Measurements from ENCODE around the gene LPAR2. TPM values are rescaled to one million over a fixed set of nuclear protein-coding genes. Genes with fewer than 3 reads are reported as not detected.
A peak's percentile ranks its signal among the peaks of the same experiment; 100 is the strongest.

LPAR2 gene
- total RNA-seq, 4 donors from 2014 or later, result 16.5 to 31.6 (median 28.2) TPM

GRCh38 chr19:19632661-19633060 is 4.6 kb upstream of the LPAR2 start:
- H3K4me3 ChIP-seq (ENCODE audit: low read depth, poor library complexity, severe bottlenecking), result no peak overlapping the region
- WGBS, 2 donors, result 83 to 91% methylated on average over 5 of the region's 5 CpGs
- intact Hi-C loops (cut with DNase I; ENCODE audit: low total_unique reads), result no loop called here

GRCh38 chr19:19631346-19631745 is 3.3 kb upstream of the LPAR2 start:
- no peak overlapping the region for H3K4me3 ChIP-seq (ENCODE audit: low read depth, poor library complexity, severe bottlenecking)
- intact Hi-C loops (cut with DNase I; ENCODE audit: low total_unique reads), result no loop called here
- 88 to 91% methylated on average over 7 of the region's 7 CpGs for WGBS, 2 donors
- TF ChIP-seq POLR2A (IDR thresholded peaks at IDR 0.05), result no peak
- TF ChIP-seq CTCF (IDR thresholded peaks at IDR 0.05), result no peak
- no peak for DNase-seq (ENCODE audit: low spot score in 2 of 2)

More at GRCh38 chr19:19632661-19633060, 4.6 kb upstream of the LPAR2 start:
- DNase-seq (ENCODE audit: low spot score in 2 of 2), result no peak
- TF ChIP-seq CTCF (IDR thresholded peaks at IDR 0.05) (no peak), POLR2A (IDR thresholded peaks at IDR 0.05) (no peak)

GRCh38 chr19:19630426-19630825 is 2.4 kb upstream of the LPAR2 start:
- WGBS, 2 donors, result 93 to 100% methylated on average over 2 of the region's 2 CpGs
- H3K4me3 ChIP-seq (ENCODE audit: low read depth, poor library complexity, severe bottlenecking), result no peak overlapping the region
- intact Hi-C loops (cut with DNase I; ENCODE audit: low total_unique reads), result no loop called here
- no peak for DNase-seq (ENCODE audit: low spot score in 2 of 2)
- TF ChIP-seq POLR2A (IDR thresholded peaks at IDR 0.05) (no peak), CTCF (IDR thresholded peaks at IDR 0.05) (no peak)

GRCh38 chr19:19630062-19630414 is 2.0 kb upstream of the LPAR2 start:
- DNase-seq (ENCODE audit: low spot score in 2 of 2), result no peak
- TF ChIP-seq CTCF (IDR thresholded peaks at IDR 0.05) (no peak), POLR2A (IDR thresholded peaks at IDR 0.05) (no peak)
- 93 to 98% methylated on average over 9 to 10 of the region's 11 CpGs for WGBS, 2 donors
- intact Hi-C loops (cut with DNase I; ENCODE audit: low total_unique reads), result no loop called here
- no peak overlapping the region for H3K4me3 ChIP-seq (ENCODE audit: low read depth, poor library complexity, severe bottlenecking)

- peak overlapping the region; percentile 29 for H3K4me3 ChIP-seq (ENCODE audit: low read depth, poor library complexity, severe bottlenecking)
- intact Hi-C loops (cut with DNase I; ENCODE audit: low total_unique reads), result no loop called here
- no peak for TF ChIP-seq CTCF (IDR thresholded peaks at IDR 0.05)
- no peak for TF ChIP-seq POLR2A (IDR thresholded peaks at IDR 0.05)
- DNase-seq (ENCODE audit: low spot score in 2 of 2), result no peak
- WGBS, 2 donors, result 9 to 41% methylated on average over 23 to 25 of the region's 51 CpGs
Observed at GRCh38 chr19:19628501-19629134, 598 bp upstream of the LPAR2 start.
